ENCODE results near the gene SLC10A4. TPM values are rescaled to one million over a fixed set of nuclear protein-coding genes. Genes with fewer than 3 reads are reported as not detected.
"Not testable (repeated sequence)": the region's sequence is repeated elsewhere in the genome, so short reads cannot be mapped to it uniquely, and the experiment has no call there.

The SLC10A4 gene, protein sequence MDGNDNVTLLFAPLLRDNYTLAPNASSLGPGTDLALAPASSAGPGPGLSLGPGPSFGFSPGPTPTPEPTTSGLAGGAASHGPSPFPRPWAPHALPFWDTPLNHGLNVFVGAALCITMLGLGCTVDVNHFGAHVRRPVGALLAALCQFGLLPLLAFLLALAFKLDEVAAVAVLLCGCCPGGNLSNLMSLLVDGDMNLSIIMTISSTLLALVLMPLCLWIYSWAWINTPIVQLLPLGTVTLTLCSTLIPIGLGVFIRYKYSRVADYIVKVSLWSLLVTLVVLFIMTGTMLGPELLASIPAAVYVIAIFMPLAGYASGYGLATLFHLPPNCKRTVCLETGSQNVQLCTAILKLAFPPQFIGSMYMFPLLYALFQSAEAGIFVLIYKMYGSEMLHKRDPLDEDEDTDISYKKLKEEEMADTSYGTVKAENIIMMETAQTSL
- not detected for total RNA-seq

DNA sequence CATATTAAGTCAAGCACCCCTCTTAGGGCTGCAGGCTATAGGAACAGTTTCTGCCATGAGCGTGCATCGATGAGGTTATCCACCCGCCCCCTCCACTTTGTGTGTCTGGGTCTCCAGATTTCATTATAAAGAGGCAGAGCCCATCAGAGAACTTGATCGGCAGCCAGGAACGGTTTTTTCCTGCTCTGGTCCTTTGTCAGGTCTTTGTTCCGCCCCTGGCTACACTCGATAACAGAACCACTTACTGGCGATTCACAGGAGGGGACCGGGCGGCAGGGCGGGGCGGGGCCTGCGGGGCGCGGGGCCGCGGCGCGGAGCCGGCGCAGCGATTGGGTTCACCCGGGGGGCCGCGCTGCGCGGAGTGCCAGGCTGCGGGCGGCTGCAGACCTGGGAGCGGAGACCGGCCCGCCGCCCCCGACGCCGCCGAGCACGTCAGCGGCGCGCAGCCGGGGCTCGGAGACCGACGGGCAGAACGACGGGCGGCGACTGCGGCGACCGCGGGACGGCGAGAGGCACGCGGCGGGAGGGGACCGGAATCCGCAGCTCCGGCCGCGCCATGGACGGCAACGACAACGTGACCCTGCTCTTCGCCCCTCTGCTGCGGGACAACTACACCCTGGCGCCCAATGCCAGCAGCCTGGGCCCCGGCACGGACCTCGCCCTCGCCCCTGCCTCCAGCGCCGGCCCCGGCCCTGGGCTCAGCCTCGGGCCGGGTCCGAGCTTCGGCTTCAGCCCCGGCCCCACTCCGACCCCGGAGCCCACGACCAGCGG lies at the start of gene SLC10A4:
Gene SLC10A4 (plus strand): TSS at position 338 of the 771 bp plus-strand sequence. CDS start 219 bp downstream, at position 557.
- H3K4me3 ChIP-seq (ENCODE audit: low read length), result no peak within 1 kb of the TSS
- H3K27me3 ChIP-seq (ENCODE audit: insufficient read depth, low read length), result peaks cover 78% of the 10 kb centered on the region
- peaks cover 12% of the 10 kb centered on the region for H3K4me1 ChIP-seq (ENCODE audit: insufficient read depth, low read length)
- no peaks in the 10 kb centered on the region for H3K9me3 ChIP-seq (ENCODE audit: low read depth, low read length)

DNA sequence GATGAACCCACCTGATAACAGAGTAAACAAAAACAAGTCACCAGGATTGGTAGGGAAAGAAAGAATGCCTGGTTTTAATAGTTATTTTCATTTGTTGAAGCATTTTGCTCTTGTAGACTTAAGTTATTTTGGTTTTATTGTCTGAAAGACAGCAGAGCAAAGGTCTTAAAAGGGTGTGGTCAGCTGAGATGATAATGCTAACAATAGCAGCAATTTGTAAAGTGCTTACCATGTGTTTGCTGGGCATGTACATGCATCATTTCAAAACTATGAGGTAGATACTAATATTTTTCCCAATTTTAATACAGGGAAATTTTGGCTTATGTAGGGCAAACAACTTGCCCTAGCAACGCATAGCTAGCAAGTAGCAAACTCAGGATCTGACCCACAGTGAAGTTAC lies 46.8 kb upstream of the SLC10A4 start:
- Histone ChIP-seq H3K9me3 (ENCODE audit: low read depth, low read length) (no peaks in the 10 kb centered on the region), H3K4me1 (ENCODE audit: insufficient read depth, low read length) (peaks cover 1% of the 10 kb centered on the region), H3K27me3 (ENCODE audit: insufficient read depth, low read length) (no peaks in the 10 kb centered on the region), H3K4me3 (ENCODE audit: low read length) (no peak overlapping the region)

DNA sequence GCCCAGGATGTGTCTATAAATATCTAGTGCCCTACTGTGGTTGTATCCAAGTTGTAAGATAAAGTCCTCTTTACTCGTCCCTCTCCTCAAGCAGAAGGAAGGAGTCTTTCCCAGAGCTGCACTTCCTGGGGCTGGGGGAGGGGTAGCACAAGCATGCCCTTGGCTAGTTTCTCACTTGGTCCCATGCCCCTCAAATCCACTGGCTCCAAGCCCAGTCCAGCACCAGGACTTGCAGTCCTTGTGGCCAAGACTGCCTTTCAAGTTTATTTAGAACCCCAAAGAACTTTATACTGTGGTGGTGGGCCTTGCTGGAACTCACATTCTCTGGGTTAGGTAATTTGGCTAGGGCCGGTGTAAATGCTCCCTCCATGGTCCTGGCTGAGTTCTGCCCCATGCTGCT lies 43.2 kb upstream of the SLC10A4 start:
- H3K4me3 ChIP-seq (ENCODE audit: low read length), result no peak overlapping the region
- no peaks in the 10 kb centered on the region for H3K27me3 ChIP-seq (ENCODE audit: insufficient read depth, low read length)
- no peaks in the 10 kb centered on the region for H3K4me1 ChIP-seq (ENCODE audit: insufficient read depth, low read length)
- no peaks in the 10 kb centered on the region for H3K9me3 ChIP-seq (ENCODE audit: low read depth, low read length)

DNA sequence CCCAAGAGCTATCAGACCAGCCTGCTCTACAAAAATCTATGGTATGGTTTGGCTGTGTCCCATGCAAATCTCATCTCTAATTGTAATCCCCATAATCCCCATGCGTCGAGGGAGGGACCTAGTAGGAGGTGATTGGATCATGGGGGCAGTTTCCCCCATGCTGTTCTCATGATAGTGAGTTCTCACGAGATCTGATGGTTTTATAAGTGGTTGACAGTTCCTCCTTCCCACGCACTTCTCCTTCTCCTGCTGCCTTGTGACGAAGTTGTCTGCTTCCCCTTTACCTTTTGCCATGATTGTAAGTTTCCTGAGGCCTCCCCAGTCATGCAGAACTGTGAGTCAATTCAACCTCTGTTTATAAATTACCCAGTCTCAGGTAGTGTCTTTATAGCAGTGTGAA lies 42.2 kb upstream of the SLC10A4 start:
- not testable (repeated sequence) for H3K9me3 ChIP-seq (ENCODE audit: low read depth, low read length); H3K27me3 ChIP-seq (ENCODE audit: insufficient read depth, low read length); H3K4me1 ChIP-seq (ENCODE audit: insufficient read depth, low read length); H3K4me3 ChIP-seq (ENCODE audit: low read length)

DNA sequence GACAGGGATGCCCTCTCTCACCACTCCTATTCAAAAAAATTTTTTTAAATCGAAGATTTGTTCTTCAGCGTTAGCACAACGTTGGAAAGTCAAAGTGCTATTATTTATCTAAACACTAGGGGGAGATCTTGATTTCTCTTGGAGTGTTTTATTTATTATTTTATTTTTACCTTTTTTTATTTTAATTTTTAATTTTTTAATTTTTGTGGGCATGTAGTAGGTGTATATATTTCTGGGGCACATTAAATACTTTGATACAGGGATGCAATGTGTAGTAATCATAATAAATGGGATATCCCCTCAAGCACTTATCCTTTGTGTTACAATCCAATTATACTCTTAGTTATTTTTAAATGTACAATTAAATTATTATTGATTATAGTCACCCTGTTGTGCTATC lies 37.4 kb upstream of the SLC10A4 start:
- Histone ChIP-seq H3K4me3 (ENCODE audit: low read length) (no peak overlapping the region), H3K27me3 (ENCODE audit: insufficient read depth, low read length) (no peaks in the 10 kb centered on the region), H3K4me1 (ENCODE audit: insufficient read depth, low read length) (no peaks in the 10 kb centered on the region), H3K9me3 (ENCODE audit: low read depth, low read length) (no peaks in the 10 kb centered on the region)

DNA sequence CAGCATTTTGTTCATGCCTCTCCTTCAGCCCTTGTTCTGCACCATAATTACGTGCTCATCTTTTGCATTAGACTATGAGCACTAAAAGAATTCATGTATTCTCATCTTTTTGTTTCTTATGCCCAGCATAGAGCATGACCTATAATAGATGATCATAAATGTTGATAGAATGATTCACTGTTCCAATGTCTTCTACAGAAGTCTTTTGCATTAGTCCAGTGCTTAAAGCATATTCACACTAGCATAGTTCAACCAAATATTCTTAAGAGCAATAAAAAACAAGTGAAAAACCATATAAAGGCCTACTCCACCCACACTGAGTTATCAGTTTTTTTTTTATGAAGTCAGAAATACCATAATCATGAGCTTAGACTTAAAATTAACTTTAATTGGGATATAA lies 36.5 kb upstream of the SLC10A4 start:
- H3K4me3 ChIP-seq (ENCODE audit: low read length), result no peak overlapping the region
- no peaks in the 10 kb centered on the region for H3K9me3 ChIP-seq (ENCODE audit: low read depth, low read length)
- no peaks in the 10 kb centered on the region for H3K27me3 ChIP-seq (ENCODE audit: insufficient read depth, low read length)
- no peaks in the 10 kb centered on the region for H3K4me1 ChIP-seq (ENCODE audit: insufficient read depth, low read length)

DNA sequence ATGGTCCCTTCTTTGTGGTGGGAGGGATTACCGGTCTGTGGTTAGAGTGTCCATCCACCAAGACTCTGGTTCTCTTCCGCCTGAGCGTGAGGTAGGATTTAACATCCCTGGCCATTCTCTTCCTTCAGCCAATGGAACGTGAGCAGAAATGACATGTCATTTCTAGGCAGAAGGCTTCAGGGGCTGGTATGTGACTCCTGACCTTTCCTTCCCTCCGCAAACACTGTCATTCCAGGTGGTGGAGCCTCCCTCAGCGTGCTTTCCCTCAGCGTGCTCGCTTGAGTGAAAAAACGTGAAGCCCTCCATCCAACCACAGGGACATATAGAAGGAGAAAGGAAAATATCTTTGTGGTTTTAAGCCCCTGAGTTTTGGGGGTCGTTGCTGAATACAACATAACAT lies 34.0 kb upstream of the SLC10A4 start:
- no peak overlapping the region for H3K4me3 ChIP-seq (ENCODE audit: low read length)
- no peaks in the 10 kb centered on the region for H3K9me3 ChIP-seq (ENCODE audit: low read depth, low read length)
- H3K4me1 ChIP-seq (ENCODE audit: insufficient read depth, low read length), result no peaks in the 10 kb centered on the region
- peaks cover 3% of the 10 kb centered on the region for H3K27me3 ChIP-seq (ENCODE audit: insufficient read depth, low read length)

DNA sequence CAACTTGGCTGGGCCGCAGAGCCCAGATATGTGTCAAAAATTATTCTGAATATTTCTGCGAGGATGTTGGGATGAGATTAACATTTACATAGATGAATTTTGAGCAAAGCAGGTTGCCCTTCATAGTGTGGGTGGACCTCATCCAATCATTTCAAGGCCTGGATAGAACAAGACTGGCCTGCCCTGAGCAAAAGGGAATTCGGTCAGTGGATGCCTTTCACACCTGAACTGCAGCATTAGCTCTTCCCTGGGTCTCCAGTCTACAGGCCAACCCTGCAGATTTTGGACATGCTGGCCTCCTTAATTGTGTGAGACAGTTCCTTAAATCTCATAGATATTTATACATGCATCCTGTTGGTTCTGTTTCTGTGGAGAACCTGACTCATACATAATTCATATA lies 32.4 kb upstream of the SLC10A4 start:
- H3K9me3 ChIP-seq (ENCODE audit: low read depth, low read length), result no peaks in the 10 kb centered on the region
- no peak overlapping the region for H3K4me3 ChIP-seq (ENCODE audit: low read length)
- peaks cover 3% of the 10 kb centered on the region for H3K27me3 ChIP-seq (ENCODE audit: insufficient read depth, low read length)
- no peaks in the 10 kb centered on the region for H3K4me1 ChIP-seq (ENCODE audit: insufficient read depth, low read length)

DNA sequence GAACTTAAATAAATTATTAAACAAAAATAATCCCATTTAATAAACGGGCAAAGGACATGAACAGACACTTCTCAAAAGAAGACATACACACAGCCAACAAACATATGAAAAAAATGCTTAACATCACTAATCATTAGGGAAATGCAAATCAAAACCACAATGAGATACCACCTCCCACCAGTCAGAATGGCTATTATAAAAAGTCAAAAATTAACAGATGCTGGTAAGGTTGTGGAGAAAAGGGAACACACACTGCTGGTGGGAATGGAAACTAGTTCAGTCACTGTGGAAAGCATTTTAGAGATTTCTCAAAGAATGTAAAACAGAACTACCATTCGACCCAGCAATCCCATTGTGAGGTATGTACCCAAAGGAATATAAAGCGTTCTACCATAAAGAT lies 31.5 kb upstream of the SLC10A4 start:
- not testable (repeated sequence) for H3K27me3 ChIP-seq (ENCODE audit: insufficient read depth, low read length); H3K4me3 ChIP-seq (ENCODE audit: low read length); H3K9me3 ChIP-seq (ENCODE audit: low read depth, low read length); H3K4me1 ChIP-seq (ENCODE audit: insufficient read depth, low read length)

DNA sequence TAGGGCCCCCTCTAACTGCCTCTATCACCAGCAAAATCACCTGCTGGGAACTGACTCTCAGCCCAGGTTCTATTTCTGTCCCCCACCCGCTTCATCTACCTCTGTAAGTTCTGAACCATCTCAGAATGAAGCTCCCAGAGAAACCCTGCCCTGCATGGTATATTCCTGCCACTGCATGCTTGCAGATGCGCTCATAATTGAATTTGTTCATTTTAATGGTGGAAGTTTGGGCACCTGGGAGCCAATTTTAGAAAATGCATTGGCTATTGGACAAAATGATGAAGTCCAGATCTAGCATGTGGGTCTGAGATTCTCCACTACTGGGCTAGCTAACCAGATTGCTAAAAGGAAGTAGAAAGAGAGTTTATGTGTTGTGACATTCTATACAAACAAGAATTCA lies 28.6 kb upstream of the SLC10A4 start:
- Histone ChIP-seq H3K4me1 (ENCODE audit: insufficient read depth, low read length) (no peaks in the 10 kb centered on the region), H3K27me3 (ENCODE audit: insufficient read depth, low read length) (peaks cover 3% of the 10 kb centered on the region), H3K4me3 (ENCODE audit: low read length) (no peak overlapping the region), H3K9me3 (ENCODE audit: low read depth, low read length) (no peaks in the 10 kb centered on the region)

DNA sequence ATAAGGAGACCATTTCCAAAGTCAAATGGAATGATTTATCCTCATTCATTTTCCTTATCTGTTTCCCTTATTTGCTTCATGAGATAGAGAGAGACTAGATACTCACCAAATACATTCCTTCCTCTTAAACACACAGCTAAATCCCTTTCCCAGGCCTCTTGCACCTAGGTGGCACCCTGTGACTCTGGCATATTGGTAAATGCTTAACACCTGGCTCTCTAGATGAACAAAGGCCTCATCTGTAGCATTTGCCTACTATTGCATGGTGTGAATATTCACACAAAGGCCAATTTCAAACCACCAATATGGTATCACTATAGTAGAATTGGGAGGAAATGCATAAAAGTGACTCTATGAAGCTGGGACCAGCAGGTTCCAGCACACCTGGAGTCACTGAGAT lies 22.1 kb upstream of the SLC10A4 start:
- no peaks in the 10 kb centered on the region for H3K4me1 ChIP-seq (ENCODE audit: insufficient read depth, low read length)
- no peak overlapping the region for H3K4me3 ChIP-seq (ENCODE audit: low read length)
- H3K9me3 ChIP-seq (ENCODE audit: low read depth, low read length), result no peaks in the 10 kb centered on the region
- no peaks in the 10 kb centered on the region for H3K27me3 ChIP-seq (ENCODE audit: insufficient read depth, low read length)

DNA sequence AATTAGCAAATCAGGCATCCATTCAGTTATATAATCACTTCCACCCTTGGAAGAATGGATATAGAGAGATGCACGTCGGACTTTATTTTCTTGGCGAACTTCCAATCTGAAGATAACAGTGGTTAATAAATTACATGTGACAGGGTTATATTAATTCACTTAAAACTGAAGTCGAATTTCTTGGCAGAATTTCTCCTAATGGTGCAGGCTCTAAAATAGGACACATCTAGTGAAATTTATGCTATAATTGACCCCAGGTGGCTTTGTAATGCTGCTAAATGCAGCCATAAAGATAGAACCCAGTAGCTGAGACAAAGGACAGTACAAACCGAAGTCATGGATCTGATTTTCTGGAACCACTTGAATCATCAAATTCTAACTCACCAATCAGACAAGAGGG lies 20.8 kb upstream of the SLC10A4 start:
- Histone ChIP-seq H3K9me3 (ENCODE audit: low read depth, low read length) (no peaks in the 10 kb centered on the region), H3K4me1 (ENCODE audit: insufficient read depth, low read length) (no peaks in the 10 kb centered on the region), H3K27me3 (ENCODE audit: insufficient read depth, low read length) (no peaks in the 10 kb centered on the region), H3K4me3 (ENCODE audit: low read length) (no peak overlapping the region)

DNA sequence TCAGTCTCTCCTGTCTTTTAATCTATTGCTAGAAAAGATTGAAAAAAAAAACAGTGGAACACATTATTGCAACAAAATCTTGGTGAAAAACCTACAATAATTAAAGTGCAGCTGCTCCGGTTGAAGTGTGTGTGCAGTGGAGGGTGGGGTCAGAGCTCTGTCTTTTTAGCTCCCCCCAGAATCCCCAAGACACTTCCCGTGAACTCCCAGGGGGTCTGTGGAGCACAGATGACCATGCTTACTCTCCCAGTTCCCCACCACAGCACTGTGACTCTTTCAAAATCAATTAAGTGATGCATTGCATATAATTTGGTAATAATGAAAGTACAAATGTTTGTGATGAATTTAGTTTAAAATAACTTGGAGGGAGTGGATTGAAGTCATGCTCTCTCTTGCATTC lies 15.7 kb upstream of the SLC10A4 start:
- Histone ChIP-seq H3K4me3 (ENCODE audit: low read length) (no peak overlapping the region), H3K9me3 (ENCODE audit: low read depth, low read length) (no peaks in the 10 kb centered on the region), H3K27me3 (ENCODE audit: insufficient read depth, low read length) (no peaks in the 10 kb centered on the region), H3K4me1 (ENCODE audit: insufficient read depth, low read length) (no peaks in the 10 kb centered on the region)

DNA sequence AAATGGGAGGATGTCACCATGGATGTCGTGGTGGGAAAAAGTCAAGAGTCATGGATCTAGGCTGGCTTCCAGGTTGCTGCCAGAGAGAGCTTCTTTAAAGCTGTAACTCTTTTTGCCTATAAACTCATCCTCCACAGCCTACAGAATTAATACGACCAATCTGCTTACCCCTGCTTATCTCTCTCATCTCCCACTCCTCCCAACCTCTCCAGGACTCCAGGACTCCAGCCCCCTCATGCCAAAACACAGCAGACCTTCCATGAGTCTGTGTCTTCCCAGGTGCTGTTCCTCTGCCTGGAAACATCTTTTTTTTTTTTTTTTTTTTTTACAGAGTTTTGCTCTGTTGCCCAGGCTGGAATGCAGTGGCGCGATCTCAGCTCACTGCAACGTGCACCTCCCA lies 15.3 kb upstream of the SLC10A4 start:
- no peaks in the 10 kb centered on the region for H3K4me1 ChIP-seq (ENCODE audit: insufficient read depth, low read length)
- no peaks in the 10 kb centered on the region for H3K27me3 ChIP-seq (ENCODE audit: insufficient read depth, low read length)
- H3K4me3 ChIP-seq (ENCODE audit: low read length), result no peak overlapping the region
- H3K9me3 ChIP-seq (ENCODE audit: low read depth, low read length), result no peaks in the 10 kb centered on the region

DNA sequence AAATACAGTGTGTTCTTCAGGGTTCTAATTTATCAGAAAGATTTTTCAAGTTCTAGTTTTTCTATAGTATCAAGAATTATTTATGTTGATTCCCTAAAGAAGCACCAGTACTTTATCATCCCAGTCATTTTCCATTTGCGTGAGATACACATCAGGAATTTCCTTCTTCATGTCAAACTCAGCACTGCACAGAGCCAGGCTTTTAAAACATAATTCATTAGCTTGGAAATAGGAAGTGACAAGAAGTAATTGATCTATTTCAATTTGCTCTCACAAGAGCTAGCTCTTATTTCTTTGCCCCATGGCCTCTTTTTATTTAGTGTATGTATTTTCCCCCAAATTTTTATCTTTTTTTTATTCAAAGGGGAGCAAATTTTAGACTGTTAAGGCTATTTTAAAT lies 13.0 kb upstream of the SLC10A4 start:
- Histone ChIP-seq H3K27me3 (ENCODE audit: insufficient read depth, low read length) (no peaks in the 10 kb centered on the region), H3K4me3 (ENCODE audit: low read length) (no peak overlapping the region), H3K9me3 (ENCODE audit: low read depth, low read length) (no peaks in the 10 kb centered on the region), H3K4me1 (ENCODE audit: insufficient read depth, low read length) (no peaks in the 10 kb centered on the region)

DNA sequence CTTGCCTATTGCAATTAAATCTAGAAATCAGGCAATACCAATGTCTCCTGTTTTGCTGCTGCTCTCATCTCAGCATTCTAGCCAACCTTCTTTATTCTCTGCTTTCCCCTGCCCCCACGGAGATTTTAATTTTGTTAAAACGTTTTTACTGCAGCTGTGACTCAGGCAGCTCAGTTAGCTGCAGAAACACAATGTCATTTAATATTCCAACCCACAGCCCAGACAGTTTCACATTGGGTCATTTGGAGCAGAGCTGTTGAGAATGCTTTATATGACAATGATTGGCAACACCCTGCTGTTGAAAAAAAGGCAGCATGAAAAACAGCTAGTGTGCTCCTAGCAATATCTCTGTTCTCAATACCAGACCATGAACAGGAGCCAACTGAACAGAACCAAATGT lies 12.6 kb upstream of the SLC10A4 start:
- H3K4me3 ChIP-seq (ENCODE audit: low read length), result no peak overlapping the region
- H3K9me3 ChIP-seq (ENCODE audit: low read depth, low read length), result no peaks in the 10 kb centered on the region
- no peaks in the 10 kb centered on the region for H3K4me1 ChIP-seq (ENCODE audit: insufficient read depth, low read length)
- H3K27me3 ChIP-seq (ENCODE audit: insufficient read depth, low read length), result no peaks in the 10 kb centered on the region
